GM20000 (cell line): ENCODE results near the gene TRAPPC4.
A peak's percentile ranks its signal among the peaks of the same experiment; 100 is the strongest.
"Not testable (repeated sequence)": the region's sequence is repeated elsewhere in the genome, so short reads cannot be mapped to it uniquely, and the experiment has no call there.

ENCODE experiments used
- DNase-seq: peaks from one replicate; pipeline ENCODE4 v3.0.0; 2012; ENCODE audit warnings: low spot score
- TF ChIP-seq, protein P1 (sequence below): IDR thresholded peaks from 2 replicates; pipeline ENCODE4 v1.5.1; 2012; ENCODE audit warnings: mild to moderate bottlenecking, control low read depth; ENCODE audit errors: extremely low read depth, missing control alignments

TRAPPC4 gene

GRCh38 chr11:119054418-119054817 lies 35.9 kb downstream of the TRAPPC4 start:
- TF ChIP-seq, protein P1, sequence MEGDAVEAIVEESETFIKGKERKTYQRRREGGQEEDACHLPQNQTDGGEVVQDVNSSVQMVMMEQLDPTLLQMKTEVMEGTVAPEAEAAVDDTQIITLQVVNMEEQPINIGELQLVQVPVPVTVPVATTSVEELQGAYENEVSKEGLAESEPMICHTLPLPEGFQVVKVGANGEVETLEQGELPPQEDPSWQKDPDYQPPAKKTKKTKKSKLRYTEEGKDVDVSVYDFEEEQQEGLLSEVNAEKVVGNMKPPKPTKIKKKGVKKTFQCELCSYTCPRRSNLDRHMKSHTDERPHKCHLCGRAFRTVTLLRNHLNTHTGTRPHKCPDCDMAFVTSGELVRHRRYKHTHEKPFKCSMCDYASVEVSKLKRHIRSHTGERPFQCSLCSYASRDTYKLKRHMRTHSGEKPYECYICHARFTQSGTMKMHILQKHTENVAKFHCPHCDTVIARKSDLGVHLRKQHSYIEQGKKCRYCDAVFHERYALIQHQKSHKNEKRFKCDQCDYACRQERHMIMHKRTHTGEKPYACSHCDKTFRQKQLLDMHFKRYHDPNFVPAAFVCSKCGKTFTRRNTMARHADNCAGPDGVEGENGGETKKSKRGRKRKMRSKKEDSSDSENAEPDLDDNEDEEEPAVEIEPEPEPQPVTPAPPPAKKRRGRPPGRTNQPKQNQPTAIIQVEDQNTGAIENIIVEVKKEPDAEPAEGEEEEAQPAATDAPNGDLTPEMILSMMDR: no peak
- no peak for DNase-seq

- TF ChIP-seq, protein P1: no peak
- DNase-seq: no peak
These were observed 37.3 kb downstream of the TRAPPC4 start for GRCh38 chr11:119055901-119056300.

- peak; percentile 47 for DNase-seq
- TF ChIP-seq, protein P1: no peak
These were observed 37.9 kb downstream of the TRAPPC4 start for GRCh38 chr11:119056421-119056999.

DNA sequence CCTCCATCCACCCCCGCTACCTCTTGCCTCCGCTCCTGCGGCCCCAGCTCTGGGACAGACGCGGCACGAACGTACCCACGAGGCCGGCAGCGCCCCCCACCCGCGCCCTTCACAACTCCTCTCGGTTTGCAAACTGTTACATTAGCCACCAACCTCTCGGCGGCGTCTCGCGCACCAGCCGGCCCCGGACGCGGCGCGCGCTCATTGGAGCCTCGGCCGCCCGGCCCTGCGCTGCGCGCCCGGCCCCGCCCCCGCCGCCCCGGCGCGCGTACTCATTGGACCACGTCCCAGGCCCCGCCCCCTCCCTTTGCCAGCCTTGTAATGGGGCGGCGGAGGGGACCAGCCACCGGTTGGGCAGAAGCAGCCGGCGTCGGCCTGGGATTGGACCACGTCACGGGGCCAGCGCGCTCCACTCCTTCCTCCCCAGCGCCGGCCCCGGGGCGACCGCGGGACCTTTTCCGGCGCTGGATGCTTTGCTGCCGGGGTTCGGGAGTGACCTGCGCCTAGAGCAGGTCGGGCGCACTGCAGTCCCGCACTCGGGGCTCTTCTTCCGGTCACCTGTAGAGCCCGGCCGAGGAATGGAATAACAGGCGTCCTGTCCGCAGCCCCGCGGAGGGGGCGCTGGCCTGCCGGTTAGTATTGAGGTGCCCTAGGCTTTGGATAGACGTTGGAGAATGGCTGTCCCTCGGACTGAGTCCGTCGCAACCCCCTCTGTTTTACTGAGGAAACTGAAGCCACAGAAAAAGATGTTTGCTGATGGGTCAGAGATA lies 38.6 kb downstream of the TRAPPC4 start, which contains the start of gene HYOU1:
TSS of gene HYOU1 (minus strand) at position 206 of the 770 bp plus-strand sequence. CDS start 1,045 bp downstream, outside the sequence.
- TF ChIP-seq, protein P1: no peak
- DNase-seq: peak; percentile 100

GRCh38 chr11:119059128-119059527 lies 40.6 kb downstream of the TRAPPC4 start:
- not testable (repeated sequence) for DNase-seq

- TF ChIP-seq, protein P1: no peak
- DNase-seq: no peak
These were observed 42.7 kb downstream of the TRAPPC4 start for GRCh38 chr11:119061256-119061655.

- DNase-seq: no peak
- TF ChIP-seq, protein P1: no peak
These were observed 44.2 kb downstream of the TRAPPC4 start for GRCh38 chr11:119062779-119063178.

GRCh38 chr11:119065369-119065768 lies 46.8 kb downstream of the TRAPPC4 start:
- DNase-seq: peak; percentile 64
- TF ChIP-seq, protein P1: peak; percentile 36
